ENCODE results near the gene CBLL1.

The CBLL1 gene

GRCh38 chr7:107744345-107744750 is 406 bp downstream of the CBLL1 start:
- no peak for DNase-seq (ENCODE audit: low read depth, low spot score)

DNA sequence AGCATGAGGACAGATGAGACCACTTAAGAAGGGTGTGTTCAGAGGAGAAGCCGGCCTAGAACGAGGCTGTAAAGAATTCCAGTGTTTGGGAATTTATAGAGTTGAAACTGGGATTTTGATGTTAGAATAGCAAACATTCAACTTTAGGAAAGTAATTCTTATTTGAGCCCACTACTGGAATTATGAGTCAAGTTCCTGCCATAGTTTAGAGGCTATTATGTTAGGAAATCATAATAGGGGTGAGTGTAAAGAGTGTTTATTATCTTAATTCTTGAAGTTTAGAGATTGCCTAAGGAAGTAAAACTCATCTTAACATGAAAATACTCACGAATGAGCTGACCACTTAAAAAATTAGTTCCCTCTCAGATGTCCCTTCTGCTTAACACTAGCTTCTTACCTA is 2.1 kb downstream of the CBLL1 start:
- DNase-seq (ENCODE audit: low read depth, low spot score) = no peak

- DNase-seq (ENCODE audit: low read depth, low spot score) = no peak
These were observed 7.2 kb downstream of the CBLL1 start for GRCh38 chr7:107751113-107751512.

- no peak for DNase-seq (ENCODE audit: low read depth, low spot score)
These were observed 10.7 kb downstream of the CBLL1 start for GRCh38 chr7:107754642-107755041.

- DNase-seq (ENCODE audit: low read depth, low spot score) = no peak
These were observed 14.7 kb downstream of the CBLL1 start for GRCh38 chr7:107758667-107759066.

GRCh38 chr7:107767391-107767790 is 23.4 kb downstream of the CBLL1 start:
- DNase-seq (ENCODE audit: low read depth, low spot score) = no peak

DNA sequence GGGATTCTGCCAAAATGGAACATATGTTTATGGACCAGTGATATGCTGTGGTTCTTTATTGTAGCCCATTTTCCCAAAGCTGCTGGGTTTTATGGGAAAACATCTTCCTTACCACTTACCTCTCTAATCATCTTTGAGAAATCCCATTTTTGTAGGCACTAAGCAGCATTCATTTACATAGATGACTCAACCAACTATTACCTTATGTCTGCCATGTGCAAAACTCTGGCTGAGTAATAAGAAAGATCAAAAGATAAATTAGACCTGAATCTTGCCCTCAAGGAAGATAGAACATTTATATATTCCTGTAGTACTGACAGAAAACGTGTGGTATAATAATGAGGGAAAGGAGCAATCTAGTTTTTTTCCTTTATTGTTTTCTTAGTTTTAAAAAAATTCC is 24.3 kb downstream of the CBLL1 start:
- no peak for DNase-seq (ENCODE audit: low read depth, low spot score)

- no peak for DNase-seq (ENCODE audit: low read depth, low spot score)
These were observed 29.1 kb downstream of the CBLL1 start for GRCh38 chr7:107773027-107773426.

DNA sequence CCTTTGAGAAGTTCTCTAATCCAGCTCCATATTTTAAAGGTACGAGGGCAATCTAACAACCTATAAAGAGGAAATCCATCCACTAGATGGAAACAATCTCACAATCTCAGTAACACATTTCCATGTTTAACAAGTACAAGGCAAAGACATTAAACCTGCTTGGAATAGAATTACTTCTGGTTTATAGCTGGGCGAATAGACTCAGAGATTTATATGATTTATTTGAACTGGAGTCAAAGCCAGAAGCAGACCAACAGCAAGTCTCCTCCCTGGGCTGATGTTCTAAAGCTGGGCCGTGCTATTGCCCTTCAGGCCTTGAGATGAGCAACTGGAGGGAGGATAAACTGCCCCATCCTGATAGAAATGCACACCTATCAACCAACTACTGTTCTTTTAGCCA is 33.8 kb downstream of the CBLL1 start:
- DNase-seq (ENCODE audit: low read depth, low spot score) = no peak

DNA sequence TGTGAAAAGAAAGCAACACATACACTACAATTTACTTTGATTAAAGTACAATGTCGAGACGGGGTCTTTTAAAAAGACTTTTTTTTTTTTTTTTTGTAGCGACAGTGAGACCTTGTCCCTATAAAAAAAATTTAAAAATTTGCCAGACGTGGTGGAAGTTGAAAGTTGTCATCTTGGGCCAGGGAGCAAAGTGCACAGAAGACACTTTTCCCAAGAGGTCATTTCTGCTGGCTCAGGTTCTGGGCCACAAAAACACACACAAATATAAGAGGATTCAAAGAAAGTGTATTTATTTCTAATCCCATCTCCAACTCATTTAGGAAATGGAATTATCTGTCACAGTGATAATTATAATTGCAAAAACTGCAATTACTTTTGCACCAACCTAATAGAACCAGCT is 34.3 kb downstream of the CBLL1 start:
- no peak for DNase-seq (ENCODE audit: low read depth, low spot score)

GRCh38 chr7:107779647-107780099 is 35.7 kb downstream of the CBLL1 start:
- no peak for DNase-seq (ENCODE audit: low read depth, low spot score)

- no peak for DNase-seq (ENCODE audit: low read depth, low spot score)
These were observed 38.4 kb downstream of the CBLL1 start for GRCh38 chr7:107782374-107782773.

GRCh38 chr7:107783648-107784047 is 39.7 kb downstream of the CBLL1 start:
- DNase-seq (ENCODE audit: low read depth, low spot score) = no peak

GRCh38 chr7:107785170-107785569 is 41.2 kb downstream of the CBLL1 start:
- no peak for DNase-seq (ENCODE audit: low read depth, low spot score)

GRCh38 chr7:107785926-107786325 is 42.0 kb downstream of the CBLL1 start:
- DNase-seq (ENCODE audit: low read depth, low spot score) = no peak

GRCh38 chr7:107788216-107788615 is 44.3 kb downstream of the CBLL1 start:
- DNase-seq (ENCODE audit: low read depth, low spot score) = no peak

GRCh38 chr7:107788662-107789061 is 44.7 kb downstream of the CBLL1 start:
- no peak for DNase-seq (ENCODE audit: low read depth, low spot score)

- DNase-seq (ENCODE audit: low read depth, low spot score) = no peak
These were observed 45.7 kb downstream of the CBLL1 start for GRCh38 chr7:107789647-107790046.

- DNase-seq (ENCODE audit: low read depth, low spot score) = no peak
These were observed 48.4 kb downstream of the CBLL1 start for GRCh38 chr7:107792364-107792763.

- no peak for DNase-seq (ENCODE audit: low read depth, low spot score)
These were observed 55.8 kb downstream of the CBLL1 start for GRCh38 chr7:107799647-107800264.

- DNase-seq (ENCODE audit: low read depth, low spot score) = no peak
These were observed 59.2 kb downstream of the CBLL1 start, which contains the start of gene SLC26A3 for GRCh38 chr7:107803009-107803610. Gene SLC26A3 (minus strand): TSS chr7:107803223. CDS start chr7:107794509, 8,714 bp downstream.

DNA sequence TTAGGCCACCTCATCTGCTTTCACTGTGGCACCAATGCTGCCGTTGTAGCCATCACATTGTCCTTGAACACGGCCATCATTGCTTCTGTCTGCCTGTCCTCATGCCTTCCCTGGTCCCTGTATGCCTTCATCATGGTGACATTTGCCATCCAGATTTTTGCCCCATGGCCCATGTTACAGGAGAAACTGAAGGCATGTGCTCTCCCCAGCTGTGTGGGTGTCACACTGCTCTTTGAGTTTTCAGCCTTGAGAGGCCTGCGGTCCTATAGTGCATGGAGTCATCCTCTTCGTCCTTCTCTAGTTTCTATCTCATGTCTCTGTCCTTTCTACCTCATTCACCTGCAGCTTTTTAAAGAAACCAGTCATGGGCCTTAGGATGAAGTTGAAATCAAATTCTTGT is 65.2 kb downstream of the CBLL1 start:
- DNase-seq (ENCODE audit: low read depth, low spot score) = no peak

GRCh38 chr7:107810626-107811025 is 66.7 kb downstream of the CBLL1 start:
- no peak for DNase-seq (ENCODE audit: low read depth, low spot score)
